Neural cell (in vitro differentiated cells): ENCODE measurements around the gene CCDC82. TPM values are rescaled to one million over a fixed set of nuclear protein-coding genes. Genes with fewer than 3 reads are reported as not detected.

Source experiments
- H2AFZ ChIP-seq: fragments of 200-600, 300-800 bp; sonication (generic), shearing (Covaris generic); 2 replicates; pipeline ENCODE4 v1.6.0; 2014; ENCODE audit warnings: low read depth, mild to moderate bottlenecking, antibody characterized with exemption, low read length, moderate library complexity
- H3F3A ChIP-seq: fragments of 200-600 bp; shearing (Covaris generic); 2 replicates; pipeline ENCODE4 v1.6.1; 2016; ENCODE audit warnings: mild to moderate bottlenecking, moderate library complexity, mixed read lengths, antibody characterized with exemption, low read length; ENCODE audit not compliant: insufficient read depth, poor library complexity, severe bottlenecking
- H3K27ac ChIP-seq: fragments of 200-600, 300-800 bp; sonication (generic), shearing (Covaris generic); 2 replicates; pipeline ENCODE4 v1.5.1; 2014; ENCODE audit warnings: mild to moderate bottlenecking, low read length, moderate library complexity
- H3K27me3 ChIP-seq: fragments of 300-800, 200-600 bp; sonication (generic), shearing (Covaris generic); 2 replicates; pipeline ENCODE4 v1.6.0; 2014; ENCODE audit warnings: mild to moderate bottlenecking, low read depth, low read length, moderate library complexity; ENCODE audit not compliant: insufficient read depth
- H3K36me3 ChIP-seq: fragments of 300-800, 200-600 bp; sonication (generic), shearing (Covaris generic); 2 replicates; pipeline ENCODE4 v1.5.1; 2014; ENCODE audit warnings: mild to moderate bottlenecking, antibody characterized with exemption, low read length, moderate library complexity; ENCODE audit not compliant: insufficient read depth
- H3K4me2 ChIP-seq: fragments of 300-800, 200-600 bp; sonication (generic), shearing (Covaris generic); 2 replicates; pipeline ENCODE4 v1.6.0; 2014; ENCODE audit warnings: mild to moderate bottlenecking, low read length
- H3K4me3 ChIP-seq: fragments of 300-800, 200-600 bp; sonication (generic), shearing (Covaris generic); 2 replicates; pipeline ENCODE4 v1.5.1; 2014; ENCODE audit warnings: mild to moderate bottlenecking, low read length, moderate library complexity
- H3K79me2 ChIP-seq: fragments of 200-600 bp; shearing (Covaris generic); replicated peaks from 2 replicates; pipeline ENCODE4 v1.6.0; 2014; ENCODE audit warnings: mild to moderate bottlenecking, low read length, moderate library complexity; ENCODE audit not compliant: insufficient read depth
- H3K9ac ChIP-seq: fragments of 300-800, 200-600 bp; sonication (generic), shearing (Covaris generic); 2 replicates; pipeline ENCODE4 v1.6.1; 2016; ENCODE audit warnings: mild to moderate bottlenecking, low read length, mixed read lengths
- H3K9me2 ChIP-seq: fragments of 200-600 bp; shearing (Covaris generic); 2 replicates; pipeline ENCODE4 v1.6.1; 2016; ENCODE audit warnings: mild to moderate bottlenecking, low read length, mixed read lengths; ENCODE audit not compliant: insufficient read depth
- H3K9me3 ChIP-seq: fragments of 200-600, 300-800 bp; sonication (generic), shearing (Covaris generic); 2 replicates; pipeline ENCODE4 v1.6.1; 2016; ENCODE audit warnings: mild to moderate bottlenecking, mixed run types, low read length, moderate library complexity, mixed read lengths
- H4K20me1 ChIP-seq: fragments of 200-600 bp; shearing (Covaris generic); 2 replicates; pipeline ENCODE4 v1.6.1; 2016; ENCODE audit warnings: mild to moderate bottlenecking, mixed run types; ENCODE audit not compliant: insufficient read depth
- CTCF ChIP-seq: fragments of 450-650 bp; IDR thresholded peaks from 2 replicates; pipeline ENCODE4 v1.5.1; 2014; ENCODE audit warnings: antibody characterized with exemption, mild to moderate bottlenecking, moderate library complexity; ENCODE audit not compliant: poor library complexity, severe bottlenecking
- EP300 ChIP-seq: fragments of 450-650 bp; conservative IDR thresholded peaks from 2 replicates; pipeline ENCODE4 v1.6.1; 2014; ENCODE audit warnings: antibody characterized with exemption, mild to moderate bottlenecking, moderate library complexity; ENCODE audit not compliant: poor library complexity, severe bottlenecking
- EZH2 ChIP-seq: fragments of 200-600, 300-800 bp; shearing (Covaris generic), sonication (generic); IDR thresholded peaks from 2 replicates; pipeline ENCODE4 v1.6.1; 2014; ENCODE audit warnings: antibody characterized with exemption, low read length, borderline replicate concordance, mild to moderate bottlenecking; ENCODE audit not compliant: insufficient read depth, poor library complexity, severe bottlenecking
- MXI1 ChIP-seq: fragments of 450-650 bp; conservative IDR thresholded peaks from 2 replicates; pipeline ENCODE4 v1.6.1; 2014; ENCODE audit warnings: antibody characterized with exemption, mild to moderate bottlenecking; ENCODE audit not compliant: poor library complexity, severe bottlenecking
- POLR2AphosphoS5 ChIP-seq: IDR thresholded peaks from 2 replicates; pipeline ENCODE4 v1.6.1; 2012
- RAD21 ChIP-seq: fragments of 450-650 bp; conservative IDR thresholded peaks from 2 replicates; pipeline ENCODE4 v1.6.1; 2014; ENCODE audit warnings: antibody characterized with exemption, mild to moderate bottlenecking, moderate library complexity
- SMC3 ChIP-seq: fragments of 450-650 bp; conservative IDR thresholded peaks from 2 replicates; pipeline ENCODE4 v1.6.1; 2014; ENCODE audit warnings: antibody characterized with exemption, mild to moderate bottlenecking, moderate library complexity; ENCODE audit not compliant: poor library complexity
- TAF1 ChIP-seq: IDR thresholded peaks from 2 replicates; pipeline ENCODE4 v1.6.1; 2012; ENCODE audit warnings: low read depth
- polyA plus RNA-seq: library from polyadenylated mRNA; depleted of rRNA; stranded (reverse); fragments of >200 nt; gene quantifications from 2 replicates; pipeline ENCODE4 v1.2.3, GENCODE V29; 2014
- TF ChIP-seq, protein P1 (sequence below): IDR thresholded peaks from 2 replicates; pipeline ENCODE4 v1.6.1; 2012; ENCODE audit warnings: borderline replicate concordance

Gene CCDC82
- polyA plus RNA-seq, 1 donor from 2014 or later = 238 TPM

DNA sequence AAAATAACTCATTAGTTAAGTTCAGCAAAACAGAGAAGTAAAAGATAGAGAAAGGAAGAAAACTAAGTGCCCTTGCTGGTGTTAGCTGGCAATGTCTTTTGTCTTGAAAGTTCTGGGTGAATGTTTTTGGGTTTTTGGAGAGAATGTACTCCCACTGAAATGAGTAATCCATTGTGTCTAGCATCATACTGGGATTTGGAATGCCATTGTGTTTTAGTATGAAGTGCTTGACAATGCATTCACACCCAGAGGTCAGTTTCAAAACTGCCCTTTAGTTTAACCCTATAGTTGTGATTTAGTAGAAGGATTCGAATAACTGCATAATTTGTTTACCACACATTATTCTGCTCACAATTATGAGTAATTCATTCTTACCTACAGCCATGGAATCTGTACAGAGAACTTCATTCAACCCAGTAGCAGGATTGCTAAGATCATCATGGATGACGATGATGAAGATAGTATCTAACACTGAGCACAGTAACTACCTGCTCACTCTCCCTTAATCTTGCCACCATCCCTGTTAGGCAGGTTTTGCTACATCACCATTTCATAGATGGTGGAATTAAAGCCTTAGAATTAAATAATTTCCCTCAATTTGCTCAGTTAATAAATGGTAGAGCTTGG lies 80.6 kb downstream of the CCDC82 start:
- Histone ChIP-seq H3K9me2 (no peaks in the 10 kb centered on the region), H3K27ac (no peak overlapping the region), H3K4me3 (no peak overlapping the region), H3K4me2 (no peak overlapping the region), H3F3A (peaks cover 6% of the 10 kb centered on the region), H4K20me1 (no peaks in the 10 kb centered on the region), H2AFZ (no peak overlapping the region), H3K79me2 (no peaks in the 10 kb centered on the region), H3K9me3 (no peaks in the 10 kb centered on the region), H3K36me3 (no peaks in the 10 kb centered on the region), H3K9ac (no peak overlapping the region), H3K27me3 (no peaks in the 10 kb centered on the region)
- TF ChIP-seq EP300 (no peak), SMC3 (no peak), CTCF (no peak), MXI1 (no peak), TAF1 (no peak), POLR2AphosphoS5 (no peak), EZH2 (no peak), RAD21 (no peak)
- TF ChIP-seq, protein P1, sequence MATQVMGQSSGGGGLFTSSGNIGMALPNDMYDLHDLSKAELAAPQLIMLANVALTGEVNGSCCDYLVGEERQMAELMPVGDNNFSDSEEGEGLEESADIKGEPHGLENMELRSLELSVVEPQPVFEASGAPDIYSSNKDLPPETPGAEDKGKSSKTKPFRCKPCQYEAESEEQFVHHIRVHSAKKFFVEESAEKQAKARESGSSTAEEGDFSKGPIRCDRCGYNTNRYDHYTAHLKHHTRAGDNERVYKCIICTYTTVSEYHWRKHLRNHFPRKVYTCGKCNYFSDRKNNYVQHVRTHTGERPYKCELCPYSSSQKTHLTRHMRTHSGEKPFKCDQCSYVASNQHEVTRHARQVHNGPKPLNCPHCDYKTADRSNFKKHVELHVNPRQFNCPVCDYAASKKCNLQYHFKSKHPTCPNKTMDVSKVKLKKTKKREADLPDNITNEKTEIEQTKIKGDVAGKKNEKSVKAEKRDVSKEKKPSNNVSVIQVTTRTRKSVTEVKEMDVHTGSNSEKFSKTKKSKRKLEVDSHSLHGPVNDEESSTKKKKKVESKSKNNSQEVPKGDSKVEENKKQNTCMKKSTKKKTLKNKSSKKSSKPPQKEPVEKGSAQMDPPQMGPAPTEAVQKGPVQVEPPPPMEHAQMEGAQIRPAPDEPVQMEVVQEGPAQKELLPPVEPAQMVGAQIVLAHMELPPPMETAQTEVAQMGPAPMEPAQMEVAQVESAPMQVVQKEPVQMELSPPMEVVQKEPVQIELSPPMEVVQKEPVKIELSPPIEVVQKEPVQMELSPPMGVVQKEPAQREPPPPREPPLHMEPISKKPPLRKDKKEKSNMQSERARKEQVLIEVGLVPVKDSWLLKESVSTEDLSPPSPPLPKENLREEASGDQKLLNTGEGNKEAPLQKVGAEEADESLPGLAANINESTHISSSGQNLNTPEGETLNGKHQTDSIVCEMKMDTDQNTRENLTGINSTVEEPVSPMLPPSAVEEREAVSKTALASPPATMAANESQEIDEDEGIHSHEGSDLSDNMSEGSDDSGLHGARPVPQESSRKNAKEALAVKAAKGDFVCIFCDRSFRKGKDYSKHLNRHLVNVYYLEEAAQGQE = no peak

GRCh38 chr11:96307776-96308140 lies 82.0 kb downstream of the CCDC82 start:
- H3F3A ChIP-seq = peaks cover 6% of the 10 kb centered on the region
- no peaks in the 10 kb centered on the region for H4K20me1 ChIP-seq
- no peak overlapping the region for H2AFZ ChIP-seq
- H3K9me3 ChIP-seq = no peaks in the 10 kb centered on the region
- TF ChIP-seq CTCF (no peak), POLR2AphosphoS5 (no peak), EP300 (no peak), SMC3 (no peak), RAD21 (no peak), MXI1 (no peak), TAF1 (no peak), EZH2 (no peak)
- TF ChIP-seq, protein P1 = no peak
- H3K79me2 ChIP-seq = no peaks in the 10 kb centered on the region
- no peak overlapping the region for H3K9ac ChIP-seq
- H3K27me3 ChIP-seq = no peaks in the 10 kb centered on the region
- no peaks in the 10 kb centered on the region for H3K36me3 ChIP-seq
- no peak overlapping the region for H3K27ac ChIP-seq
- H3K4me3 ChIP-seq = peak overlapping the region; percentile 50
- no peaks in the 10 kb centered on the region for H3K9me2 ChIP-seq
- no peak overlapping the region for H3K4me2 ChIP-seq
